HG03103 (cell line): ENCODE results near the gene QSOX2.

Experiments
- ATAC-seq: cut with Tn5 transposase; IDR thresholded peaks from one replicate; pipeline ENCODE4 v1.9.1; 2021; ENCODE audit warnings: low read depth; ENCODE audit not compliant: unreplicated experiment

QSOX2 gene

GRCh38 chr9:136178061-136178772, 67.4 kb downstream of the QSOX2 start:
- no peak for ATAC-seq

DNA sequence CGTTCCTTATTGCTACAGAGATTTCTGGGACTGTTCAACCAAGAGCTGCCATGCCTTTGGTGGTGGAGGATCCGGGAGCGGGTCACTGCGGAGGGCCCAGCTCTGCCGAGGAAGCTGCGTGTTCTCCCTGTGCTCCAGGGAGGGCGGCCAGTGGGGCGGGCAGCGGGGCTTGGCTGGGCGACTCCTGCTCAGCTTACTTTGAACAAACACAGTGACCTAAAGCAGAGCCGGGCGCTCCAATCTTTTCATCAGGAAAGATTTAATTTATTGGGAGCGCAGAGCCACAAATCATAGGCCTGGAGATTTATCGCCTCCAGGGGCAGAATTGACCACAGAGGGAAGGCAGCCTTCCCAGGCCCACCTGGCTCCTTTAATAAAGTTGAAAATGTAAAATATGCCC, 68.4 kb downstream of the QSOX2 start:
- ATAC-seq, result no peak

DNA sequence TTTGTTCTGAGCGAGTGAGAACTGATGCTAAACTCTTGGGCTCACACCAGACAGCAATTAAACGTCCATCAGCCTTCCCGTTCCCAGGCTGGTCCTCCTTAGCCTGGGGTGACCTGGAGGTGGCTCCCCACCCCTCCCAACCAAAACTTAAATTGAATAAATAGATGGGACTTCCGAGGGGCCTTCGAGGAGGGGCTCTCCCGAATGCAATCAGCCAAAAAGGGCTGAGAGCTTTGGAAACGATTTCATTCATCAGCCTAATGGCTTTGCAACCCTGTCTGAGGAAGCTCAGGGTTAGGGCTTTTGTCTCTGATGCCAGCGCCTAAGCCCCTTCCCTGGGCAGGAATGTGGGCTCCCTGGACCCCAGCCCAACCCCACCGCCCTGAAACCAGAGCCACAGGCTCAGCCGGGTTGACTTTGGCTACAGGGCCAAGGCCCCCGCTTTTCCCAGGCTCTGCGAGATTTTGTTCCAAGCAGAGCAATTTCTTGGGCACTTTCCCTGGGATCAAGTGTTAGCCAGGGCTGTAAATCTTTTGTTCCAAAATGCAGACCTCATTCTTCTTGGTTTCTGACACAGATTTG, 69.9 kb downstream of the QSOX2 start:
- no peak for ATAC-seq

GRCh38 chr9:136174779-136175615, 70.6 kb downstream of the QSOX2 start:
- ATAC-seq, result no peak

- ATAC-seq, result no peak
These were observed 71.8 kb downstream of the QSOX2 start for GRCh38 chr9:136173648-136174290.

GRCh38 chr9:136172412-136173079, 73.1 kb downstream of the QSOX2 start:
- no peak for ATAC-seq

- no peak for ATAC-seq
These were observed 73.7 kb downstream of the QSOX2 start for GRCh38 chr9:136171801-136172411.

DNA sequence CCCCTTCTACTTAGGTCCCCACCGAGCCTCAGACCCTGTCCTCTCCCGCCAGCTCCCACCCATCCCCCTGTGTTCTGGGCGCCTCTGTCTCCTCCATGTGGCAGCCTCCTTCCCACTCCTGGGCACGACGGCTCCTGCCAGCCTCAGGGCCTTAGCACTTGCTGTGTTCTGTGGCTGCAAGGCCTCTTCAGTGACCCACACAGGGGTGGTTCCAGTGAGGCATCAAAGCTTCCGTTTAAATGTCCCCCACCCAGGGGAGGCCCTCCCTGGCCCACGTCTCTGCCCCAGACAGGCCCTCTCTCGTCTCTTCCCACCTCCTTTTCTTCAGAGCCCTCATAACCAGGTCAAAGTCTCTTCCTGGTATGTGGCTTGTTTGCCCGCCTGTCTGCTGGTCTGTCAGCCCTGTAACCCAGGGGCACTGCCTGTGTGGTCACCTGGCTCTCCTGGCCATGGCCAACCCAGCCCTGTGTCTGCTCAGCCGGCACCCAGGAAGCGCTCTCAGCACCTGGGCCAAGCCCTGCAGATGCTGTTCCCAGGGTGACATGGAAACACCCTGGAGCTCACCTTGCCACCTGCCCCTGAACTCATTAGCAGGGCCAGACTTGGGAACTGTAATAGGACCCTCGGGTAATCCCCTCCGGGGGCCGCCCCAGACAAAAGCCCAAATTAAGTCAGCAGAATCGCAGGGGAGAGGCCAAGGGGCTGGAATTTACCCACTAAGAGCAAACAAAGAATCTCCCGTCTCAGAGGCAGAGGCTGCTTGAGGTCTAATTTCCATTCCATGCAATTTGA, 74.4 kb downstream of the QSOX2 start:
- ATAC-seq, result no peak

DNA sequence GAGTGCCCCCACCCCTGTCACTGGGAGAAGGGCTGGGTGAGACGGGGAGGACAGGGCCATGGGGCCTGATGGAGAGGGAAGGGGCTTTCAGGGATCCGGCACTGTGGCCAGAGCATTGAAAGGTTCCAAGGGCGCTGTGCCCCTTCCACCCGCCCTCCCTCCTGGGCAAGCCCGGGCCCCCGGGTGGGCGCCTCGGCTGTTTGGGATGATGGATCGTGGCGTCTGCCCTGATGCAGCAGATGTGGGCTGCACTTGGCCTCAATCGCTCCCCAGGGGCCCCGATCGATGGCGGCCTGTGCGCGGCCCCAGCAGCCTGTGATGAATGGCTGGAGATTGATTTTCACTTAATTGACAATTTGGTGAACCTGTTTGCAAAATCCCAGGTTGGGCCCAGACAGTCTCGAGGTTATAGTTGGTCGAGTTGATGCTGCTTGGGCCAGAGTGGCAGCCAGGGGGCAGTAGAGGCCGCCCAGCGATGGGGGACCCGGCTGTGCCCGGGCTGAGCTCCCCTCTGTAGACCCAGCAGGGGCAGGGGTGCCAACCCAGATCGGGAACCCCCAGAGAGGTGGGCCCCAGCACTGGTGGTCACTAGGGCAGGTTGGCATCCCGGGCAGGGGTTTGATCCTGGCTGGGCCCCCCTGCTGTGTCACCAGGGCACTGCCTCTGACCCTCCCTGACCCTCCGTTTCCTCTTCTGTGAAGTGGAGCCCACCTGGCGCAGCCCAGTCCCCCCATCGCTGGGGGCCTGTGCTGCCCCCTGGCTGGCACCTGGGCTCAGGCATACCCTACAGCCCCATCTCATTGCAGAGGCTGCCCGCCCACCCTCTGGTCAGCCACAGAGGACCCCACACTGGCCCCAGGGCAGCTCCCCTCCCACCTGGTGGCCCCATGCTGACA, 75.4 kb downstream of the QSOX2 start:
- ATAC-seq, result no peak

- ATAC-seq, result no peak
These were observed 76.1 kb downstream of the QSOX2 start for GRCh38 chr9:136169495-136169894.

GRCh38 chr9:136163248-136163850, 82.3 kb downstream of the QSOX2 start:
- ATAC-seq, result no peak

GRCh38 chr9:136160995-136161610, 84.5 kb downstream of the QSOX2 start:
- ATAC-seq, result no peak

GRCh38 chr9:136160381-136160841, 85.2 kb downstream of the QSOX2 start:
- no peak for ATAC-seq

DNA sequence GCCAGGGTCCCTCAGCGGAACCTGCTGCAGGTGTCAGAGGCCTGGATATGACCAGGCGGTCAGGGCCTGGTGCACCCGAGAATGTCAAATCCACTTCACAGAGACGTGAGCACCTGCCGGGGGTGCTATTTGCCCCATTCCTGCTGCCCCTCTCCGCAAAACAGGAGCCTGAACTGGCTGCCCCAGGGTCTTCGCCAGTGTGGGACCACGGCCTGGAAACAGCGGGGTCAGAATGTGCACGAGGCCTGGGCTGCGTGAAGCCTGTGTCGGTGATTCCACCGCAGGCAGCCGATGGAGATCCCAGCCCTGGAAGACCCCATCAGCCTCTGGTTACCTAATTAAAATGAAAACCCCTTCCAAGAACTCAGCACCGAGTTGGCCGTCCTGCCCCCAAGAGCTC, 85.8 kb downstream of the QSOX2 start:
- ATAC-seq, result no peak

DNA sequence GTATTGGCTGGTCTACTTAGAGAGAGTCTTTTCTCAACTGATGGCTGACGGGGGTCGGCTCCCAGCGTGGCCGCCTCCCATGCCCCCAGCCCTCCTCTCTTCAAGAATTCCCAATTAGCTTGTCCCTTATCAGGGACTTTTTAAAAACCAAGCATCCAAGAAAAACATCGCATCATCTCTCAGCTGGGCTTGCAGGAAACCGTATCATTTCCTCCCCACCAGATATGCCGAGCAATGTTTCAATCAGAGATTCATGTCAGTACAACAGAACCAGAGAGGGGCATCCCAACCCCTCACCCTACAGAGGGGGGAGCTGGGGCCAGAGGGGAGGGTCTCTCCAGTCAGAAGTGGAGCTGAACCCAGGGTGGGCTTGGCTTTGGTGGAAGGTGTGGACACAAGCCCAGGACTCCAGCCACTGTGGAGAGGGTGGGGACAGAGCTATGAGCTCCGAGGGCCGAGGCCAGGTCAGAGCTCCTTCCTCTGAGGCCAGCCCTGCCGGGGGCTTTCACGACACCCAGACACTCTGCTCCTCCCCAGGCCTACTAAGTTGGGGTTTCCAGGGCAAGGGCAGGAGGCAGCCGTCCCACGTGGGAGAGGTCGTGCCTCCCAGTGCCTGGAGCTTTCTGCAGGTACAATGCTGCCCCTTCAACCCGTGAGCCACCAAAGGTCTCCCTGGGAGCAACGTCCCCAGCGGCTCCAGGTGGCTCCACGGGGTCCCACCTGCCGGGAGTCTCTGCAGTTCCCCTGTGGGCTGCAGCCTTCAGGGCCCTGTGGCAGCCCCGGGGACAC, 87.9 kb downstream of the QSOX2 start:
- ATAC-seq, result no peak
